Stomach (tissue), 4 donors: Measurements from ENCODE around the gene TBX3.

Source experiments
- POLR2AphosphoS5 ChIP-seq, 3 donors: sonication (generic); formaldehyde crosslinking; IDR thresholded peaks; one replicate each; pipeline ENCODE4 v1.6.1; 2016; ENCODE audit warnings: antibody characterized with exemption in 3 of 3
- TF ChIP-seq, protein P1 (sequence below), 7 experiments: fragments of 450-650 bp in 4 of 7; fragments of 200-600 bp in 3 of 7; sonication (generic) in 3 of 7; IDR thresholded peaks; one replicate each; pipeline ENCODE4 v1.5.1; 2016 to 2019; ENCODE audit warnings: antibody characterized with exemption in 7 of 7, control low read depth in 2 of 7, mild to moderate bottlenecking in 1 of 7

DNA sequence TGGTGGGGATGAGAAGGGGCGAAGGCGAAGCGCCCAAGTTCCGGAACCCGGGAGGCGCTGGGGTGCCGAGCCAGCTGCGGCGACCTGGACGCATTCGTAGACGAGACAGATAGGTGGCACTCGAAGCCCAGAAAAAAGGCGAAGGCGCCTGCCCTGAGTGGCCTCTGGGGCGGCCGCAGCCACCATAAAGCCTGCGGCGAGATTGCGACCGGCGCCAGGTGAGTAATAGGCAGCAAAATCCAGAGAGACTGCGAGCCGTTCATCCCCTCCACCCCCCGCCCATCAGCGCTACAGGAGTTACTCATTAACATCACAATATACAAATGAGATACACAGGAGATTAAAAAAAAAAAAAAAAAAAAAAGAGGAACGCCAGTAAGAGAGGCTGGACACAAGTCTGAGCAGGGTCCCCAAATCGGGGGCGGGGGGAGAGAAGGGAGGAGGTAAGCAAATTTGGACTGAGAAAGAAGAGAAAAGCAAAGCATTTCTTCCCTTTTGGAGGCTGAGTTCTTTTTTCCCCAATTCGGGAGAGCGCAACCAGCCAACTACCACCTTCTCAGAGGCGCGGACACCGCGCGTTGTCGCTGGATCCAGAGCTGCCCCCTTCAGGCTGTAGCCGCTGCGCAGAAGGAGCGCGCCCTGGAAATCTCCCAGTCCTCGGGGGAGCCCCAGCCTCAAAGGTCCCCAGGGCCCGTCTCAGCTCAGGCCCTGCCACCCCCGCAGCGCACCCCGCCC is 15.7 kb downstream of the TBX3 start:
- TF ChIP-seq, protein P1, sequence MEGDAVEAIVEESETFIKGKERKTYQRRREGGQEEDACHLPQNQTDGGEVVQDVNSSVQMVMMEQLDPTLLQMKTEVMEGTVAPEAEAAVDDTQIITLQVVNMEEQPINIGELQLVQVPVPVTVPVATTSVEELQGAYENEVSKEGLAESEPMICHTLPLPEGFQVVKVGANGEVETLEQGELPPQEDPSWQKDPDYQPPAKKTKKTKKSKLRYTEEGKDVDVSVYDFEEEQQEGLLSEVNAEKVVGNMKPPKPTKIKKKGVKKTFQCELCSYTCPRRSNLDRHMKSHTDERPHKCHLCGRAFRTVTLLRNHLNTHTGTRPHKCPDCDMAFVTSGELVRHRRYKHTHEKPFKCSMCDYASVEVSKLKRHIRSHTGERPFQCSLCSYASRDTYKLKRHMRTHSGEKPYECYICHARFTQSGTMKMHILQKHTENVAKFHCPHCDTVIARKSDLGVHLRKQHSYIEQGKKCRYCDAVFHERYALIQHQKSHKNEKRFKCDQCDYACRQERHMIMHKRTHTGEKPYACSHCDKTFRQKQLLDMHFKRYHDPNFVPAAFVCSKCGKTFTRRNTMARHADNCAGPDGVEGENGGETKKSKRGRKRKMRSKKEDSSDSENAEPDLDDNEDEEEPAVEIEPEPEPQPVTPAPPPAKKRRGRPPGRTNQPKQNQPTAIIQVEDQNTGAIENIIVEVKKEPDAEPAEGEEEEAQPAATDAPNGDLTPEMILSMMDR (IDR thresholded peaks at IDR 0.05), result peak in 5 of 7 experiments; percentile 30 to 61 (median 59)
- no peak for TF ChIP-seq POLR2AphosphoS5 (IDR thresholded peaks at IDR 0.05)
